ENCODE results near the gene PHF3. TPM values are rescaled to one million over a fixed set of nuclear protein-coding genes. Genes with fewer than 3 reads are reported as not detected.

Gene PHF3
- total RNA-seq, 1 experiment from 2014 or later, result 46.4 TPM

- intact Hi-C loops (cut with micrococcal nuclease), result no loop called here
- no peak for DNase-seq (ENCODE audit: unreplicated experiment)
- no peak overlapping the region for H3K27ac Mint-ChIP-seq (ENCODE audit: low read depth, unreplicated experiment)
- peaks cover 7% of the 10 kb centered on the region for H3K36me3 Mint-ChIP-seq (ENCODE audit: insufficient read depth, unreplicated experiment)
- no peaks in the 10 kb centered on the region for H3K27me3 Mint-ChIP-seq (ENCODE audit: insufficient read depth, unreplicated experiment)
- POLR2A ChIA-PET, result no interaction called here
- CTCF ChIA-PET, result interaction anchor here (1.6 kb wide), 1 partner anchor 126 kb away, joined by 3 read pairs; no protein-coding TSS in a partner anchor
- BruUV-seq (replicated peaks), result no TSS peak
- TF ChIP-seq CTCF (IDR thresholded peaks at IDR 0.05; ENCODE audit: unreplicated experiment), result no peak
- no peaks in the 10 kb centered on the region for H3K4me1 Mint-ChIP-seq (ENCODE audit: insufficient read depth, unreplicated experiment)
- H3K9me3 Mint-ChIP-seq (ENCODE audit: unreplicated experiment), result no peaks in the 10 kb centered on the region
- no peak overlapping the region for H3K4me3 Mint-ChIP-seq (ENCODE audit: unreplicated experiment)
These were observed 89.1 kb downstream of the PHF3 start for GRCh38 chr6:63724721-63725120.

- Mint-ChIP-seq H3K9me3 (ENCODE audit: unreplicated experiment) (peaks cover 1% of the 10 kb centered on the region), H3K36me3 (ENCODE audit: insufficient read depth, unreplicated experiment) (peaks cover 6% of the 10 kb centered on the region), H3K4me1 (ENCODE audit: insufficient read depth, unreplicated experiment) (peaks cover 22% of the 10 kb centered on the region), H3K27ac (ENCODE audit: low read depth, unreplicated experiment) (no peak overlapping the region), H3K27me3 (ENCODE audit: insufficient read depth, unreplicated experiment) (no peaks in the 10 kb centered on the region), H3K4me3 (ENCODE audit: unreplicated experiment) (no peak overlapping the region)
- ChIA-PET CTCF (interaction anchor here (1.1 kb wide), 1 partner anchor 378 kb away, joined by 3 read pairs; no protein-coding TSS in a partner anchor), POLR2A (no interaction called here)
- intact Hi-C loops (cut with micrococcal nuclease), result no loop called here
- BruUV-seq (replicated peaks), result no TSS peak
- no peak for TF ChIP-seq CTCF (IDR thresholded peaks at IDR 0.05; ENCODE audit: unreplicated experiment)
- DNase-seq (ENCODE audit: unreplicated experiment), result no peak
These were observed 94.7 kb downstream of the PHF3 start for GRCh38 chr6:63730311-63730710.

GRCh38 chr6:63731930-63732329 lies 96.3 kb downstream of the PHF3 start:
- intact Hi-C loops (cut with micrococcal nuclease), result no loop called here
- no peak for TF ChIP-seq CTCF (IDR thresholded peaks at IDR 0.05; ENCODE audit: unreplicated experiment)
- POLR2A ChIA-PET, result interaction anchor here (0.7 to 1.8 kb wide), 6 partner anchors 9 to 152 kb away, joined by 3 to 6 read pairs (median 4); partner anchors contain the start of gene PHF3
- Mint-ChIP-seq H3K27ac (ENCODE audit: low read depth, unreplicated experiment) (peak overlapping the region; percentile 43), H3K36me3 (ENCODE audit: insufficient read depth, unreplicated experiment) (peaks cover 6% of the 10 kb centered on the region), H3K4me3 (ENCODE audit: unreplicated experiment) (no peak overlapping the region), H3K4me1 (ENCODE audit: insufficient read depth, unreplicated experiment) (peaks cover 22% of the 10 kb centered on the region), H3K9me3 (ENCODE audit: unreplicated experiment) (peaks cover 7% of the 10 kb centered on the region), H3K27me3 (ENCODE audit: insufficient read depth, unreplicated experiment) (no peaks in the 10 kb centered on the region)
- BruUV-seq (replicated peaks), result no TSS peak
- CTCF ChIA-PET, result interaction anchor here (1.2 kb wide), 1 partner anchor 379 kb away, joined by 4 read pairs; no protein-coding TSS in a partner anchor
- no peak for DNase-seq (ENCODE audit: unreplicated experiment)

GRCh38 chr6:63732336-63732735 lies 96.7 kb downstream of the PHF3 start:
- CTCF ChIA-PET, result interaction anchor here (1.2 kb wide), 1 partner anchor 380 kb away, joined by 4 read pairs; no protein-coding TSS in a partner anchor

More at GRCh38 chr6:63732336-63732735, 96.7 kb downstream of the PHF3 start:
- intact Hi-C loops (cut with micrococcal nuclease), result no loop called here
- Mint-ChIP-seq H3K36me3 (ENCODE audit: insufficient read depth, unreplicated experiment) (peaks cover 7% of the 10 kb centered on the region), H3K9me3 (ENCODE audit: unreplicated experiment) (peaks cover 7% of the 10 kb centered on the region), H3K27me3 (ENCODE audit: insufficient read depth, unreplicated experiment) (no peaks in the 10 kb centered on the region), H3K4me3 (ENCODE audit: unreplicated experiment) (no peak overlapping the region), H3K4me1 (ENCODE audit: insufficient read depth, unreplicated experiment) (peaks cover 22% of the 10 kb centered on the region), H3K27ac (ENCODE audit: low read depth, unreplicated experiment) (peak overlapping the region; percentile 43)
- no peak for TF ChIP-seq CTCF (IDR thresholded peaks at IDR 0.05; ENCODE audit: unreplicated experiment)
- peak; percentile 37 for DNase-seq (ENCODE audit: unreplicated experiment)
- no TSS peak for BruUV-seq (replicated peaks)
- POLR2A ChIA-PET, result interaction anchor here (0.7 to 1.8 kb wide), 6 partner anchors 8 to 152 kb away, joined by 3 to 6 read pairs (median 4); partner anchors contain the start of gene PHF3

All from MCF 10A (cell line).